ENCODE data around the gene NOS1AP.

The NOS1AP gene

GRCh38 chr1:162363823-162364222 is 294.3 kb downstream of the NOS1AP start:
- no peak overlapping the region for H3K9ac ChIP-seq (ENCODE audit: low read depth, low read length)

GRCh38 chr1:162364498-162364897 is 295.0 kb downstream of the NOS1AP start:
- H3K4me3 ChIP-seq (ENCODE audit: low read depth, low read length), result no peak overlapping the region
- H3K4me1 ChIP-seq (ENCODE audit: control insufficient read depth, insufficient read depth, low read length), result no peaks in the 10 kb centered on the region
- H3K9me3 ChIP-seq (ENCODE audit: control insufficient read depth, insufficient read depth, low read length), result no peaks in the 10 kb centered on the region
- no peaks in the 10 kb centered on the region for H3K27me3 ChIP-seq (ENCODE audit: control insufficient read depth, insufficient read depth, low read length)
- no peak overlapping the region for H3K9ac ChIP-seq (ENCODE audit: low read depth, low read length)
- H3K36me3 ChIP-seq (ENCODE audit: control insufficient read depth, insufficient read depth, low read length), result peaks cover 6% of the 10 kb centered on the region

More at GRCh38 chr1:162363823-162364222, 294.3 kb downstream of the NOS1AP start:
- no peaks in the 10 kb centered on the region for H3K27me3 ChIP-seq (ENCODE audit: control insufficient read depth, insufficient read depth, low read length)
- no peak overlapping the region for H3K4me3 ChIP-seq (ENCODE audit: low read depth, low read length)
- H3K9me3 ChIP-seq (ENCODE audit: control insufficient read depth, insufficient read depth, low read length), result no peaks in the 10 kb centered on the region
- peaks cover 6% of the 10 kb centered on the region for H3K36me3 ChIP-seq (ENCODE audit: control insufficient read depth, insufficient read depth, low read length)
- H3K4me1 ChIP-seq (ENCODE audit: control insufficient read depth, insufficient read depth, low read length), result no peaks in the 10 kb centered on the region

GRCh38 chr1:162365284-162366020 is 296.0 kb downstream of the NOS1AP start:
- no peaks in the 10 kb centered on the region for H3K4me1 ChIP-seq (ENCODE audit: control insufficient read depth, insufficient read depth, low read length)
- H3K9me3 ChIP-seq (ENCODE audit: control insufficient read depth, insufficient read depth, low read length), result no peaks in the 10 kb centered on the region
- no peak overlapping the region for H3K4me3 ChIP-seq (ENCODE audit: low read depth, low read length)
- no peak overlapping the region for H3K9ac ChIP-seq (ENCODE audit: low read depth, low read length)
- H3K36me3 ChIP-seq (ENCODE audit: control insufficient read depth, insufficient read depth, low read length), result peaks cover 6% of the 10 kb centered on the region
- H3K27me3 ChIP-seq (ENCODE audit: control insufficient read depth, insufficient read depth, low read length), result no peaks in the 10 kb centered on the region

GRCh38 chr1:162366149-162366548 is 296.7 kb downstream of the NOS1AP start:
- Histone ChIP-seq H3K36me3 (ENCODE audit: control insufficient read depth, insufficient read depth, low read length) (peaks cover 6% of the 10 kb centered on the region), H3K9me3 (ENCODE audit: control insufficient read depth, insufficient read depth, low read length) (no peaks in the 10 kb centered on the region), H3K4me1 (ENCODE audit: control insufficient read depth, insufficient read depth, low read length) (no peaks in the 10 kb centered on the region), H3K27me3 (ENCODE audit: control insufficient read depth, insufficient read depth, low read length) (no peaks in the 10 kb centered on the region), H3K4me3 (ENCODE audit: low read depth, low read length) (no peak overlapping the region), H3K9ac (ENCODE audit: low read depth, low read length) (no peak overlapping the region)

GRCh38 chr1:162366671-162367070 is 297.2 kb downstream of the NOS1AP start:
- no peak overlapping the region for H3K4me3 ChIP-seq (ENCODE audit: low read depth, low read length)
- H3K27me3 ChIP-seq (ENCODE audit: control insufficient read depth, insufficient read depth, low read length), result no peaks in the 10 kb centered on the region
- H3K9me3 ChIP-seq (ENCODE audit: control insufficient read depth, insufficient read depth, low read length), result no peaks in the 10 kb centered on the region
- peaks cover 6% of the 10 kb centered on the region for H3K36me3 ChIP-seq (ENCODE audit: control insufficient read depth, insufficient read depth, low read length)
- no peak overlapping the region for H3K9ac ChIP-seq (ENCODE audit: low read depth, low read length)
- no peaks in the 10 kb centered on the region for H3K4me1 ChIP-seq (ENCODE audit: control insufficient read depth, insufficient read depth, low read length)

GRCh38 chr1:162367073-162367472 is 297.6 kb downstream of the NOS1AP start:
- no peaks in the 10 kb centered on the region for H3K27me3 ChIP-seq (ENCODE audit: control insufficient read depth, insufficient read depth, low read length)
- peaks cover 6% of the 10 kb centered on the region for H3K36me3 ChIP-seq (ENCODE audit: control insufficient read depth, insufficient read depth, low read length)
- no peaks in the 10 kb centered on the region for H3K9me3 ChIP-seq (ENCODE audit: control insufficient read depth, insufficient read depth, low read length)
- H3K4me3 ChIP-seq (ENCODE audit: low read depth, low read length), result no peak overlapping the region
- H3K4me1 ChIP-seq (ENCODE audit: control insufficient read depth, insufficient read depth, low read length), result no peaks in the 10 kb centered on the region
- no peak overlapping the region for H3K9ac ChIP-seq (ENCODE audit: low read depth, low read length)

- Histone ChIP-seq H3K9me3 (ENCODE audit: control insufficient read depth, insufficient read depth, low read length) (no peaks in the 10 kb centered on the region), H3K36me3 (ENCODE audit: control insufficient read depth, insufficient read depth, low read length) (peaks cover 8% of the 10 kb centered on the region), H3K27me3 (ENCODE audit: control insufficient read depth, insufficient read depth, low read length) (no peaks in the 10 kb centered on the region), H3K9ac (ENCODE audit: low read depth, low read length) (no peak overlapping the region), H3K4me1 (ENCODE audit: control insufficient read depth, insufficient read depth, low read length) (no peaks in the 10 kb centered on the region), H3K4me3 (ENCODE audit: low read depth, low read length) (no peak overlapping the region)
Observed at GRCh38 chr1:162367772-162368171, 298.3 kb downstream of the NOS1AP start.

- Histone ChIP-seq H3K9me3 (ENCODE audit: control insufficient read depth, insufficient read depth, low read length) (no peaks in the 10 kb centered on the region), H3K27me3 (ENCODE audit: control insufficient read depth, insufficient read depth, low read length) (no peaks in the 10 kb centered on the region), H3K4me3 (ENCODE audit: low read depth, low read length) (no peak overlapping the region), H3K9ac (ENCODE audit: low read depth, low read length) (no peak overlapping the region), H3K4me1 (ENCODE audit: control insufficient read depth, insufficient read depth, low read length) (no peaks in the 10 kb centered on the region), H3K36me3 (ENCODE audit: control insufficient read depth, insufficient read depth, low read length) (peaks cover 11% of the 10 kb centered on the region)
Observed at GRCh38 chr1:162368451-162368850, 299.0 kb downstream of the NOS1AP start.

- no peaks in the 10 kb centered on the region for H3K4me1 ChIP-seq (ENCODE audit: control insufficient read depth, insufficient read depth, low read length)
- H3K9ac ChIP-seq (ENCODE audit: low read depth, low read length), result no peak overlapping the region
- H3K9me3 ChIP-seq (ENCODE audit: control insufficient read depth, insufficient read depth, low read length), result no peaks in the 10 kb centered on the region
- H3K36me3 ChIP-seq (ENCODE audit: control insufficient read depth, insufficient read depth, low read length), result peaks cover 11% of the 10 kb centered on the region
- no peak overlapping the region for H3K4me3 ChIP-seq (ENCODE audit: low read depth, low read length)
- no peaks in the 10 kb centered on the region for H3K27me3 ChIP-seq (ENCODE audit: control insufficient read depth, insufficient read depth, low read length)
Observed at GRCh38 chr1:162369571-162369970, 300.1 kb downstream of the NOS1AP start.

- H3K27me3 ChIP-seq (ENCODE audit: control insufficient read depth, insufficient read depth, low read length), result no peaks in the 10 kb centered on the region
- H3K9ac ChIP-seq (ENCODE audit: low read depth, low read length), result no peak overlapping the region
- no peaks in the 10 kb centered on the region for H3K4me1 ChIP-seq (ENCODE audit: control insufficient read depth, insufficient read depth, low read length)
- peaks cover 12% of the 10 kb centered on the region for H3K36me3 ChIP-seq (ENCODE audit: control insufficient read depth, insufficient read depth, low read length)
- no peaks in the 10 kb centered on the region for H3K9me3 ChIP-seq (ENCODE audit: control insufficient read depth, insufficient read depth, low read length)
- H3K4me3 ChIP-seq (ENCODE audit: low read depth, low read length), result no peak overlapping the region
Observed at GRCh38 chr1:162370161-162370560, 300.7 kb downstream of the NOS1AP start.

- H3K4me3 ChIP-seq (ENCODE audit: low read depth, low read length), result no peak overlapping the region
- H3K27me3 ChIP-seq (ENCODE audit: control insufficient read depth, insufficient read depth, low read length), result no peaks in the 10 kb centered on the region
- no peaks in the 10 kb centered on the region for H3K4me1 ChIP-seq (ENCODE audit: control insufficient read depth, insufficient read depth, low read length)
- H3K36me3 ChIP-seq (ENCODE audit: control insufficient read depth, insufficient read depth, low read length), result peaks cover 12% of the 10 kb centered on the region
- H3K9ac ChIP-seq (ENCODE audit: low read depth, low read length), result no peak overlapping the region
- no peaks in the 10 kb centered on the region for H3K9me3 ChIP-seq (ENCODE audit: control insufficient read depth, insufficient read depth, low read length)
Observed at GRCh38 chr1:162370721-162371120, 301.2 kb downstream of the NOS1AP start.

- Histone ChIP-seq H3K9ac (ENCODE audit: low read depth, low read length) (no peak overlapping the region), H3K4me1 (ENCODE audit: control insufficient read depth, insufficient read depth, low read length) (no peaks in the 10 kb centered on the region), H3K4me3 (ENCODE audit: low read depth, low read length) (no peak overlapping the region), H3K27me3 (ENCODE audit: control insufficient read depth, insufficient read depth, low read length) (no peaks in the 10 kb centered on the region), H3K9me3 (ENCODE audit: control insufficient read depth, insufficient read depth, low read length) (no peaks in the 10 kb centered on the region), H3K36me3 (ENCODE audit: control insufficient read depth, insufficient read depth, low read length) (peaks cover 12% of the 10 kb centered on the region)
Observed at GRCh38 chr1:162371611-162372010, 302.1 kb downstream of the NOS1AP start.
